ENCODE results near the gene GARNL3.

GARNL3 gene

GRCh38 chr9:127280880-127281660 is 16.5 kb downstream of the GARNL3 start:
- no peak for DNase-seq

- DNase-seq = no peak
Observed at GRCh38 chr9:127281891-127282290, 17.3 kb downstream of the GARNL3 start.

- no peak for DNase-seq
Observed at GRCh38 chr9:127282611-127283010, 18.0 kb downstream of the GARNL3 start.

- no peak for DNase-seq
Observed at GRCh38 chr9:127283135-127283534, 18.6 kb downstream of the GARNL3 start.

- DNase-seq = no peak
Observed at GRCh38 chr9:127283917-127284497, 19.4 kb downstream of the GARNL3 start.

- no peak for DNase-seq
Observed at GRCh38 chr9:127285965-127286364, 21.4 kb downstream of the GARNL3 start.

- no peak for DNase-seq
Observed at GRCh38 chr9:127290561-127291065, 26.0 kb downstream of the GARNL3 start.

GRCh38 chr9:127291246-127291778 is 26.7 kb downstream of the GARNL3 start:
- DNase-seq = no peak

- DNase-seq = no peak
Observed at GRCh38 chr9:127292415-127292814, 27.8 kb downstream of the GARNL3 start.

- no peak for DNase-seq
Observed at GRCh38 chr9:127293328-127293727, 28.8 kb downstream of the GARNL3 start.

- no peak for DNase-seq
Observed at GRCh38 chr9:127293767-127294166, 29.2 kb downstream of the GARNL3 start.

GRCh38 chr9:127295005-127295404 is 30.4 kb downstream of the GARNL3 start:
- no peak for DNase-seq

GRCh38 chr9:127300886-127301447 is 36.4 kb downstream of the GARNL3 start:
- DNase-seq = no peak

- no peak for DNase-seq
Observed at GRCh38 chr9:127303830-127304229, 39.3 kb downstream of the GARNL3 start.

- DNase-seq = no peak
Observed at GRCh38 chr9:127305206-127305837, 40.7 kb downstream of the GARNL3 start.

- no peak for DNase-seq
Observed at GRCh38 chr9:127305838-127306226, 41.3 kb downstream of the GARNL3 start.

GRCh38 chr9:127307802-127308201 is 43.2 kb downstream of the GARNL3 start:
- DNase-seq = no peak

- DNase-seq = no peak
Observed at GRCh38 chr9:127308652-127309434, 44.3 kb downstream of the GARNL3 start.

GRCh38 chr9:127309715-127310114 is 45.1 kb downstream of the GARNL3 start:
- no peak for DNase-seq

GRCh38 chr9:127311239-127311741 is 46.7 kb downstream of the GARNL3 start:
- DNase-seq = no peak

GRCh38 chr9:127313042-127313560 is 48.5 kb downstream of the GARNL3 start:
- no peak for DNase-seq

- DNase-seq = no peak
Observed at GRCh38 chr9:127314911-127315310, 50.3 kb downstream of the GARNL3 start.

Measured in effector CD8-positive, alpha-beta T cell (primary cell).